ENCODE data around the gene PTGS1. TPM values are rescaled to one million over a fixed set of nuclear protein-coding genes. Genes with fewer than 3 reads are reported as not detected.

PTGS1 gene
- polyA plus RNA-seq, 4 donors: 1.8 to 7.5 (median 3.9) TPM

GRCh38 chr9:122338994-122339393 is 31.8 kb upstream of the PTGS1 start:
- DNase-seq: no peak
- H3K27me3 ChIP-seq (ENCODE audit: control insufficient read depth in 3 of 3, insufficient read depth in 3 of 3, low read length in 3 of 3): peaks cover 0 to 40% (median 0%) of the 10 kb centered on the region in 3 donors
- H3K9me3 ChIP-seq (ENCODE audit: control insufficient read depth in 2 of 2, insufficient read depth in 1 of 2, low read depth in 1 of 2, low read length in 1 of 2): no peaks in the 10 kb centered on the region
- H3K36me3 ChIP-seq (ENCODE audit: control insufficient read depth in 3 of 3, insufficient read depth in 2 of 3, low read depth in 1 of 3, low read length in 3 of 3): no peaks in the 10 kb centered on the region
- no peaks in the 10 kb centered on the region for H3K4me1 ChIP-seq (ENCODE audit: control insufficient read depth in 3 of 3, insufficient read depth in 2 of 3, low read depth in 1 of 3, low read length in 2 of 3)
- no peak for FAIRE-seq
- WGBS, 3 donors: 54 to 68% (median 63%) methylated on average over 3 of the region's 3 CpGs
- H3K27ac ChIP-seq (ENCODE audit: low read depth in 1 of 3, low read length in 2 of 3): no peak overlapping the region
- no peak overlapping the region for H3K4me3 ChIP-seq (ENCODE audit: low read depth in 1 of 3, low read length in 3 of 3)

- DNase-seq (no peak), FAIRE-seq (no peak)
- Histone ChIP-seq H3K4me1 (ENCODE audit: control insufficient read depth in 3 of 3, insufficient read depth in 2 of 3, low read depth in 1 of 3, low read length in 2 of 3) (no peaks in the 10 kb centered on the region), H3K4me3 (ENCODE audit: low read depth in 1 of 3, low read length in 3 of 3) (no peak overlapping the region), H3K27ac (ENCODE audit: low read depth in 1 of 3, low read length in 2 of 3) (no peak overlapping the region), H3K27me3 (ENCODE audit: control insufficient read depth in 3 of 3, insufficient read depth in 3 of 3, low read length in 3 of 3) (peaks cover 0 to 40% (median 0%) of the 10 kb centered on the region in 3 donors), H3K36me3 (ENCODE audit: control insufficient read depth in 3 of 3, insufficient read depth in 2 of 3, low read depth in 1 of 3, low read length in 3 of 3) (no peaks in the 10 kb centered on the region), H3K9me3 (ENCODE audit: control insufficient read depth in 2 of 2, insufficient read depth in 1 of 2, low read depth in 1 of 2, low read length in 1 of 2) (no peaks in the 10 kb centered on the region)
- WGBS, 3 donors: 34 to 63% (median 39%) methylated on average over 5 of the region's 5 CpGs
Observed at GRCh38 chr9:122339579-122339978, 31.2 kb upstream of the PTGS1 start.

- no peak overlapping the region for H3K4me3 ChIP-seq (ENCODE audit: low read depth in 1 of 3, low read length in 3 of 3)
Observed at GRCh38 chr9:122340161-122340560, 30.7 kb upstream of the PTGS1 start.

GRCh38 chr9:122342323-122343050 is 28.3 kb upstream of the PTGS1 start:
- H3K9me3 ChIP-seq (ENCODE audit: control insufficient read depth in 2 of 2, insufficient read depth in 1 of 2, low read depth in 1 of 2, low read length in 1 of 2): no peaks in the 10 kb centered on the region

More at GRCh38 chr9:122340161-122340560, 30.7 kb upstream of the PTGS1 start:
- FAIRE-seq (no peak), DNase-seq (no peak)
- Histone ChIP-seq H3K27me3 (ENCODE audit: control insufficient read depth in 3 of 3, insufficient read depth in 3 of 3, low read length in 3 of 3) (peaks cover 0 to 43% (median 0%) of the 10 kb centered on the region in 3 donors), H3K9me3 (ENCODE audit: control insufficient read depth in 2 of 2, insufficient read depth in 1 of 2, low read depth in 1 of 2, low read length in 1 of 2) (no peaks in the 10 kb centered on the region), H3K27ac (ENCODE audit: low read depth in 1 of 3, low read length in 2 of 3) (no peak overlapping the region), H3K36me3 (ENCODE audit: control insufficient read depth in 3 of 3, insufficient read depth in 2 of 3, low read depth in 1 of 3, low read length in 3 of 3) (no peaks in the 10 kb centered on the region), H3K4me1 (ENCODE audit: control insufficient read depth in 3 of 3, insufficient read depth in 2 of 3, low read depth in 1 of 3, low read length in 2 of 3) (no peaks in the 10 kb centered on the region)
- WGBS, 3 donors: 48 to 68% (median 67%) methylated on average over 6 of the region's 6 CpGs

GRCh38 chr9:122346478-122347347 is 24.1 kb upstream of the PTGS1 start:
- peak overlapping the region in 1 of 3 donors; percentile 65 for H3K27ac ChIP-seq (ENCODE audit: low read depth in 1 of 3, low read length in 2 of 3)
- no peaks in the 10 kb centered on the region for H3K36me3 ChIP-seq (ENCODE audit: control insufficient read depth in 3 of 3, insufficient read depth in 2 of 3, low read depth in 1 of 3, low read length in 3 of 3)
- peaks cover 0 to 22% (median 0%) of the 10 kb centered on the region in 3 donors for H3K27me3 ChIP-seq (ENCODE audit: control insufficient read depth in 3 of 3, insufficient read depth in 3 of 3, low read length in 3 of 3)
- WGBS, 3 donors: 3 to 7% (median 5%) methylated on average over 67 to 90 of the region's 90 CpGs
- peaks cover 2 to 12% (median 4%) of the 10 kb centered on the region in 3 donors for H3K4me1 ChIP-seq (ENCODE audit: control insufficient read depth in 3 of 3, insufficient read depth in 2 of 3, low read depth in 1 of 3, low read length in 2 of 3)
- H3K9me3 ChIP-seq (ENCODE audit: control insufficient read depth in 2 of 2, insufficient read depth in 1 of 2, low read depth in 1 of 2, low read length in 1 of 2): no peaks in the 10 kb centered on the region
- peak overlapping the region; percentile 33 to 59 (median 40) for H3K4me3 ChIP-seq (ENCODE audit: low read depth in 1 of 3, low read length in 3 of 3)
- FAIRE-seq (no peak), DNase-seq (peak; percentile 39 to 69)

More at GRCh38 chr9:122342323-122343050, 28.3 kb upstream of the PTGS1 start:
- 84 to 87% (median 85%) methylated on average over 15 of the region's 15 CpGs for WGBS, 3 donors
- H3K36me3 ChIP-seq (ENCODE audit: control insufficient read depth in 3 of 3, insufficient read depth in 2 of 3, low read depth in 1 of 3, low read length in 3 of 3): no peaks in the 10 kb centered on the region
- DNase-seq (no peak), FAIRE-seq (no peak)
- peaks cover 0 to 4% (median 4%) of the 10 kb centered on the region in 3 donors for H3K4me1 ChIP-seq (ENCODE audit: control insufficient read depth in 3 of 3, insufficient read depth in 2 of 3, low read depth in 1 of 3, low read length in 2 of 3)
- H3K4me3 ChIP-seq (ENCODE audit: low read depth in 1 of 3, low read length in 3 of 3): no peak overlapping the region
- peaks cover 0 to 33% (median 0%) of the 10 kb centered on the region in 3 donors for H3K27me3 ChIP-seq (ENCODE audit: control insufficient read depth in 3 of 3, insufficient read depth in 3 of 3, low read length in 3 of 3)
- no peak overlapping the region for H3K27ac ChIP-seq (ENCODE audit: low read depth in 1 of 3, low read length in 2 of 3)

GRCh38 chr9:122347348-122348287 is 23.2 kb upstream of the PTGS1 start:
- peak overlapping the region in 1 of 3 donors; percentile 65 for H3K27ac ChIP-seq (ENCODE audit: low read depth in 1 of 3, low read length in 2 of 3)
- no peaks in the 10 kb centered on the region for H3K36me3 ChIP-seq (ENCODE audit: control insufficient read depth in 3 of 3, insufficient read depth in 2 of 3, low read depth in 1 of 3, low read length in 3 of 3)
- H3K4me1 ChIP-seq (ENCODE audit: control insufficient read depth in 3 of 3, insufficient read depth in 2 of 3, low read depth in 1 of 3, low read length in 2 of 3): peaks cover 2 to 12% (median 4%) of the 10 kb centered on the region in 3 donors
- H3K9me3 ChIP-seq (ENCODE audit: control insufficient read depth in 2 of 2, insufficient read depth in 1 of 2, low read depth in 1 of 2, low read length in 1 of 2): no peaks in the 10 kb centered on the region
- WGBS, 3 donors: 14 to 35% (median 26%) methylated on average over 16 of the region's 16 CpGs
- FAIRE-seq: no peak
- peak; percentile 35 to 73 for DNase-seq
- peaks cover 0 to 22% (median 0%) of the 10 kb centered on the region in 3 donors for H3K27me3 ChIP-seq (ENCODE audit: control insufficient read depth in 3 of 3, insufficient read depth in 3 of 3, low read length in 3 of 3)
- peak overlapping the region; percentile 33 to 59 (median 40) for H3K4me3 ChIP-seq (ENCODE audit: low read depth in 1 of 3, low read length in 3 of 3)

GRCh38 chr9:122348288-122348777 is 22.5 kb upstream of the PTGS1 start:
- WGBS, 3 donors: 54 to 70% (median 65%) methylated on average over 12 of the region's 12 CpGs
- Histone ChIP-seq H3K27ac (ENCODE audit: low read depth in 1 of 3, low read length in 2 of 3) (peak overlapping the region in 1 of 3 donors; percentile 40), H3K4me3 (ENCODE audit: low read depth in 1 of 3, low read length in 3 of 3) (no peak overlapping the region), H3K4me1 (ENCODE audit: control insufficient read depth in 3 of 3, insufficient read depth in 2 of 3, low read depth in 1 of 3, low read length in 2 of 3) (peaks cover 2 to 12% (median 4%) of the 10 kb centered on the region in 3 donors), H3K9me3 (ENCODE audit: control insufficient read depth in 2 of 2, insufficient read depth in 1 of 2, low read depth in 1 of 2, low read length in 1 of 2) (peaks cover 0 to 2% of the 10 kb centered on the region in 2 donors), H3K27me3 (ENCODE audit: control insufficient read depth in 3 of 3, insufficient read depth in 3 of 3, low read length in 3 of 3) (peaks cover 0 to 22% (median 0%) of the 10 kb centered on the region in 3 donors), H3K36me3 (ENCODE audit: control insufficient read depth in 3 of 3, insufficient read depth in 2 of 3, low read depth in 1 of 3, low read length in 3 of 3) (no peaks in the 10 kb centered on the region)
- DNase-seq: no peak
- no peak for FAIRE-seq
